Measurements from ENCODE around the gene JUND. TPM values are rescaled to one million over a fixed set of nuclear protein-coding genes. Genes with fewer than 3 reads are reported as not detected.

The JUND gene
- total RNA-seq, 2 donors from 2014 or later = 1,212 to 1,401 TPM

DNA sequence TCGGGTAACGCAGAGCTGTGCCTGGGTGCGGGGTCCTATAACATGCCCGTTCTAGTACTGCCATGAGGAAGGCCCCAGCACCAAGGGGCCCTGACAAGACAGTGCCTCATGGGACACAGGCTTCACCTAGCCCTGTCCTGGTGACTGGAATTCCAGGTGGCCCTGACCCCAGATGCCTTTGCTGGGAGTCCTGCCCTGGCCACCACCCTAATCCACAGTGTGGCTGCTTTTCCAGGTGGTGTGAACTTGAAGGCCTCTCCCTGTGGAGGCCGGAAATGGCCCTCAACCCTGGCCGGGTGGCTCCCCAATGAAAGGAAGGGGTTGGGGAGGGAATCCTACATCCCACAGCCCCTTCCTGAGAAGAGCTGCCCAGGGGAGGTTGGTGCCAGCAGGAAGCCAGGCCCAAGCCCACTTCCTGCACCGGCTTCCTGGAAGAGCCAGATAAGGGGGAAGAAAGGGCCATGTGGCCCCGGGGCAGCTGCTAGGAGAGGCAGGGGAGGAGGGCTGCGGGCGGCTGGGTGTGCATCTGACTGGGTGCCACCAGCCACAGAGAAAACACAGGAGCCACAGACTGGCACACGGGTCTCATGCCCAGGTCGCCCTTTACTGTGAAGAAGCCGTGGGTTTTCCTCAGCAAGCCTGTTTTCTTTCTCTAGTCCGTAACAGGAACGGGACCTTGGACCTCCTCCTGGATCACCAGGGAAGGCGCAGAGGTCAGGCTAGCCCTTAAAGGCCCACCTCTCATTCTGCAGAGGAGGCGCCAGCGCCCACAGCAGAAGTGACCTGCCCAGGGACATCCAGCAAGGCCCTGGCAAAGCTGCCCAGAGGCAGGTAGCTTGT is 36.8 kb upstream of the JUND start:
- ATAC-seq (peak; percentile 54), DNase-seq (peak in 2 of 3 donors; percentile 37)
- Mint-ChIP-seq H3K27me3 (no peaks in the 10 kb centered on the region), H3K27ac (peak overlapping the region; percentile 93), H3K4me3 (peak overlapping the region; percentile 68), H3K4me1 (peaks cover 36% of the 10 kb centered on the region), H3K36me3 (ENCODE audit: low read depth) (no peaks in the 10 kb centered on the region)
- no peaks in the 10 kb centered on the region for H3K9me3 ChIP-seq (ENCODE audit: control insufficient read depth, low read length, poor library complexity, severe bottlenecking)

DNA sequence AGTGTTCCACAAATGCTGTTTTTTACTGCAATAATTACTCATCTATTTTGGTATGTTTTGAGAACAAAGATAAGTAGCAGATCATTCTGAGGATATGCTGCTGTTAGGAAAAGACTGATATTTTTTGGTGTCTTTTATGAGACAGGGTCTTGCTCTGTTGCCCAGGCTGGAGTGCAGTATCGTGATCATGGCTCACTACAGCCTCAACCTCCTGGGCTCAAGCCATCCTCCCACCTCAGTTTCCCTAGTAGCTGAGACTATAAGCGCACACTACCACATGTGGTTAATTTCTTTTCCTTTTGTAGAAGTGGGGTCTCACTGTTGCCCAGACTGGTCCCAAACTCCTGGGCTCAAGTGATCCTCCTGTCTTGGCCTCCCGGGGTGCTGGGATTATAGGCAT is 32.0 kb upstream of the JUND start:
- Mint-ChIP-seq H3K4me1 (peaks cover 12% of the 10 kb centered on the region), H3K4me3 (no peak overlapping the region), H3K36me3 (ENCODE audit: low read depth) (no peaks in the 10 kb centered on the region), H3K27ac (no peak overlapping the region), H3K27me3 (no peaks in the 10 kb centered on the region)
- H3K9me3 ChIP-seq (ENCODE audit: control insufficient read depth, low read length, poor library complexity, severe bottlenecking) = no peaks in the 10 kb centered on the region
- DNase-seq = no peak
- ATAC-seq = no peak

- Mint-ChIP-seq H3K36me3 (ENCODE audit: low read depth) (no peaks in the 10 kb centered on the region), H3K4me1 (peaks cover 11% of the 10 kb centered on the region), H3K27me3 (no peaks in the 10 kb centered on the region), H3K4me3 (no peak overlapping the region), H3K27ac (no peak overlapping the region)
- no peak for ATAC-seq
- no peaks in the 10 kb centered on the region for H3K9me3 ChIP-seq (ENCODE audit: control insufficient read depth, low read length, poor library complexity, severe bottlenecking)
- DNase-seq = no peak
Measured at GRCh38 chr19:18312092-18312534, 30.7 kb upstream of the JUND start.

DNA sequence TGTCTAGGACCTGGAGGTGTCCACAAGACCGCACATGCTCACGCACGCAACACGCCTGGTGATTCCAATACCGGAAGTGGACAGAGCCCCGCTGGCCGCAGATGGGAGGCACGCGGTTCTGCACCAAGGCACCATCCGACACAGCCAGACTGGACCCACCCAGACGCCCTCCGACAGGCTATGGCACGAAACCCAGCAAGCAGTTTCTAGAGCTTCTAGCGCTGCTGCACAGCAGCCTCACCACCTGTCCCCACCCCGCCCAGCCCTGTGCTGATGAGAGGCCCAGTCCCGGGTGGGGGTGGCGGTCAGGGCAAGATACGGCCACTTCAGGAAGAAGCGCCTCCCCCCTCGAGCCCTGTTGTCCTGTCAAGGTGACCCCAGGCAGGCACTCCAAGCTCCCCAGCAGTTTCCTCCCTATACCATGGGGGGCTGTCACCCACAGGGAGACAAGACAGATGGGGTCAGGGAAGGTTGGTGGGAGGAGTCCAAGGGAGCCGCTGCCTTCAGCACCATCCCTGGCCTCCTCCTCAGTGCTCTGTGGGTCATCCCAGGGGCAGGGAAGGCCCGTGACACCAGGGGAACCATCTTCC is 30.2 kb upstream of the JUND start:
- Mint-ChIP-seq H3K4me1 (peaks cover 15% of the 10 kb centered on the region), H3K36me3 (ENCODE audit: low read depth) (no peaks in the 10 kb centered on the region), H3K27ac (no peak overlapping the region), H3K4me3 (no peak overlapping the region), H3K27me3 (no peaks in the 10 kb centered on the region)
- ATAC-seq (no peak), DNase-seq (no peak)
- H3K9me3 ChIP-seq (ENCODE audit: control insufficient read depth, low read length, poor library complexity, severe bottlenecking) = no peaks in the 10 kb centered on the region

GRCh38 chr19:18310966-18311365 is 29.5 kb upstream of the JUND start:
- no peaks in the 10 kb centered on the region for H3K9me3 ChIP-seq (ENCODE audit: control insufficient read depth, low read length, poor library complexity, severe bottlenecking)
- no peaks in the 10 kb centered on the region for H3K27me3 Mint-ChIP-seq
- ATAC-seq (no peak), DNase-seq (no peak)
- peaks cover 19% of the 10 kb centered on the region for H3K4me1 Mint-ChIP-seq
- no peak overlapping the region for H3K27ac Mint-ChIP-seq
- H3K36me3 Mint-ChIP-seq (ENCODE audit: low read depth) = no peaks in the 10 kb centered on the region
- no peak overlapping the region for H3K4me3 Mint-ChIP-seq

DNA sequence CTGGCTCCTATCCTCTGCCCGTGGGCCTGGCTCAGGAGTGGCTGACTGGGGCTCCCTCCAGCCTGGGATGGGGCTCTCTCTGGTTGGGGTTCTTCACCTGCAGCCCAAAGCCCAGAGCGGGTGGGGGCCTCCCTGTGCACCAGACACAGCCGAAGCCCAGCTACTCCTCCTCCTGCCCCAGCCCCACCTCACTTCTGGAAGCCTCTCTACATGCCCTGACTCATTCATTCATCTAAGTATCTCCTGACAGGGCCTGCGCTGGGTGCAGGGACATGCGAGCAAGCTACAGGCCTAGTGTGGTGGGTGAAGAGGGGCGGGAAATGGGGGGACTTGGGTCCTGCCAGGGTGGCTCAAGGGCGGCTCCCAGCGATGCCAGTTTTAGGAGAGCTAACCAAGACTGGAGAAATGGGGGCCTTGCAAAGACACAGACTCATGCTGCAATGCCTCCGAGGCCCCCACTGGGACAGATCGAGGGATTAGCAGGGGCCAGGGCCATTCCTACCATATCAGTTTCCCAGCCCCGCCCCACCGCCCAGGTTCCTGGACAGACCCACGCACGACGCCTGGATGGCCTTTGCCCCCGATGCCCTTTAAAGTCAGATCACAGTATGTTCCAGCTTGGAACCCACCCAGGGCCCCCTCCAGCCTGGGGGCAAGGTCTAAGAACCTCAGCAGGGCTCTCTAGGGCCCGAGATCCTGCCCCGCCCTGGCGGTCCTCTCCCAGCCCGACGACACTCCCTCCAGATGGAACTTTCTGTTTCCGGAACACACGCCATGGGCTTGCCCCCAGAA is 28.9 kb upstream of the JUND start:
- Mint-ChIP-seq H3K27me3 (no peaks in the 10 kb centered on the region), H3K36me3 (ENCODE audit: low read depth) (no peaks in the 10 kb centered on the region), H3K4me3 (no peak overlapping the region), H3K27ac (no peak overlapping the region), H3K4me1 (peaks cover 17% of the 10 kb centered on the region)
- ATAC-seq = no peak
- H3K9me3 ChIP-seq (ENCODE audit: control insufficient read depth, low read length, poor library complexity, severe bottlenecking) = no peaks in the 10 kb centered on the region
- no peak for DNase-seq

- H3K27me3 Mint-ChIP-seq = no peaks in the 10 kb centered on the region
- no peak for ATAC-seq
- H3K4me3 Mint-ChIP-seq = no peak overlapping the region
- no peak overlapping the region for H3K27ac Mint-ChIP-seq
- no peaks in the 10 kb centered on the region for H3K36me3 Mint-ChIP-seq (ENCODE audit: low read depth)
- no peaks in the 10 kb centered on the region for H3K9me3 ChIP-seq (ENCODE audit: control insufficient read depth, low read length, poor library complexity, severe bottlenecking)
- DNase-seq = no peak
- peaks cover 24% of the 10 kb centered on the region for H3K4me1 Mint-ChIP-seq
Measured at GRCh38 chr19:18309525-18310064, 28.2 kb upstream of the JUND start.

GRCh38 chr19:18308948-18309325 is 27.5 kb upstream of the JUND start:
- no peak overlapping the region for H3K27ac Mint-ChIP-seq
- H3K36me3 Mint-ChIP-seq (ENCODE audit: low read depth) = no peaks in the 10 kb centered on the region
- H3K4me1 Mint-ChIP-seq = peaks cover 29% of the 10 kb centered on the region

GRCh38 chr19:18308051-18308947 is 26.9 kb upstream of the JUND start:
- H3K9me3 ChIP-seq (ENCODE audit: control insufficient read depth, low read length, poor library complexity, severe bottlenecking) = no peaks in the 10 kb centered on the region
- DNase-seq (no peak), ATAC-seq (no peak)
- Mint-ChIP-seq H3K36me3 (ENCODE audit: low read depth) (peaks cover 4% of the 10 kb centered on the region), H3K4me1 (peaks cover 36% of the 10 kb centered on the region), H3K27me3 (no peaks in the 10 kb centered on the region), H3K27ac (peak overlapping the region; percentile 99), H3K4me3 (no peak overlapping the region)

More at GRCh38 chr19:18308948-18309325, 27.5 kb upstream of the JUND start:
- H3K27me3 Mint-ChIP-seq = no peaks in the 10 kb centered on the region
- no peaks in the 10 kb centered on the region for H3K9me3 ChIP-seq (ENCODE audit: control insufficient read depth, low read length, poor library complexity, severe bottlenecking)
- DNase-seq (no peak), ATAC-seq (no peak)
- no peak overlapping the region for H3K4me3 Mint-ChIP-seq

GRCh38 chr19:18307271-18307681 is 25.9 kb upstream of the JUND start:
- ATAC-seq (peak; percentile 21), DNase-seq (no peak)
- Mint-ChIP-seq H3K4me1 (peaks cover 37% of the 10 kb centered on the region), H3K36me3 (ENCODE audit: low read depth) (peaks cover 4% of the 10 kb centered on the region), H3K27ac (peak overlapping the region; percentile 99), H3K4me3 (peak overlapping the region; percentile 97), H3K27me3 (no peaks in the 10 kb centered on the region)
- no peaks in the 10 kb centered on the region for H3K9me3 ChIP-seq (ENCODE audit: control insufficient read depth, low read length, poor library complexity, severe bottlenecking)

DNA sequence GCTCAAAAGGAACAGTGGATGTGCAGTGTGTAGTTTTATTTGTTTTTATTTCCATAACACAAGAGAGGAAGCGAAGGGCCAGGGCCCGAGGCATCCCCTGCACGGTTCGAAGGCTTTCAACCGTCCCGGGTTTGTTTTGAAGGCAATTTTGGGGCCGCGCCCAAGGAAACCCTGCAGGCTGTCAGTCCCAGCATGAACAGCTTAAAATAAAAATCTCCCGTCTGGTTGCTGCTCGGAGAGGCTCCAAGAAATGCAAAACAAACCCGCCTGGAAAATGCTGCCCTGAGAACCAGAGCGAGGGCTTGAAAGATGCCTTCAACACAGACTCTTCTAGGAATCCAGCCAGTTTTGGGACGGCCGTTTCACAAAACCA is 25.5 kb upstream of the JUND start:
- DNase-seq = no peak
- H3K4me3 Mint-ChIP-seq = peak overlapping the region; percentile 97
- peaks cover 37% of the 10 kb centered on the region for H3K4me1 Mint-ChIP-seq
- no peak for ATAC-seq
- peak overlapping the region; percentile 99 for H3K27ac Mint-ChIP-seq
- H3K27me3 Mint-ChIP-seq = no peaks in the 10 kb centered on the region
- peaks cover 4% of the 10 kb centered on the region for H3K36me3 Mint-ChIP-seq (ENCODE audit: low read depth)
- no peaks in the 10 kb centered on the region for H3K9me3 ChIP-seq (ENCODE audit: control insufficient read depth, low read length, poor library complexity, severe bottlenecking)

GRCh38 chr19:18306209-18306887 is 24.9 kb upstream of the JUND start:
- peaks cover 4% of the 10 kb centered on the region for H3K36me3 Mint-ChIP-seq (ENCODE audit: low read depth)
- H3K4me3 Mint-ChIP-seq = peak overlapping the region; percentile 97
- no peaks in the 10 kb centered on the region for H3K9me3 ChIP-seq (ENCODE audit: control insufficient read depth, low read length, poor library complexity, severe bottlenecking)
- DNase-seq = no peak
- H3K27me3 Mint-ChIP-seq = no peaks in the 10 kb centered on the region
- H3K4me1 Mint-ChIP-seq = peaks cover 37% of the 10 kb centered on the region
- no peak for ATAC-seq
- peak overlapping the region; percentile 99 for H3K27ac Mint-ChIP-seq
